GM18499 (cell line): Measurements from ENCODE around the gene UBA6.
"Not testable (repeated sequence)": the region's sequence is repeated elsewhere in the genome, so short reads cannot be mapped to it uniquely, and the experiment has no call there.

ENCODE experiments used
- ATAC-seq: cut with Tn5 transposase; IDR thresholded peaks from one replicate; pipeline ENCODE4 v1.9.1; 2021; ENCODE audit warnings: moderate number of reproducible peaks; ENCODE audit not compliant: insufficient read depth, unreplicated experiment

The UBA6 gene

DNA sequence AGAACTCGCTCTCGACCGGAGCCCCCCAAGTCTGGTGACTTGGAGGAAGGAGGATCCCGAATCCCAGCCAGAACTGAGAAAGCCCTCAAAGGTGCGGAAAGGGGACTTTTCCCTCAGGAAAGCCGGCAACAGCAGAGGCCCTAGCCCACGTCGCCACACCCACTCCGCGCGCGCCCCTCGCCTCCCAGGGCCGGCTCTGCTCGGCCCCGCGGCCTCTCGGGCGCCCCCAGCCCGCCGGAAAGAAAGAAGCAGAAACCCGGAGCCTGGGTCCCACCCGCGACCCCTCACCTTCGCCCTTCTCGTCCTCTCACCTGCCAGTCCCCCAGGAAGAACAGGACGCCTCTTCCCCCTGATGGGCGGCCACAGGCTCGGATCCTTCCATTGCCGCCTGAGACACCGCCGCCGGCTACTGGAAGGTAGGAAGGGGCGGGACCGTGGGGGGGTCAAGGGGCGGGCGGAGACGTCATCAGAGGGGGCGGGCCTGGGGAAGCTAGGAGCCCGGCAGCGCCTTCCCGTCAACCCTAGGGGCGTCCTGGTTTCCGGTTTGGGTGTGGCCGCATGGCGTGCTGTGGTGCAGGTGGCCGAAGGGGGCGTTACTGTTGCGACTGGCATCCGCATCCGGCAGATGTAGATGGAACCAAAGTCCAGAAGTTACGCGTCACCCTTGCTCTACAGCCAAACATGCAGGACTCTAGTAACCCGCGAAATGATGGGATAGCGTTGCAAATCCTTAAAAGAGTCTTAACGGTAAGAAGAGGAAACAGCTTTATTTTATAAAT lies at the start of gene UBA6:
TSS of gene UBA6 (minus strand) at position 418 of the 779 bp plus-strand sequence. CDS start at position 382, 36 bp downstream.
- peak; percentile 91 for ATAC-seq

DNA sequence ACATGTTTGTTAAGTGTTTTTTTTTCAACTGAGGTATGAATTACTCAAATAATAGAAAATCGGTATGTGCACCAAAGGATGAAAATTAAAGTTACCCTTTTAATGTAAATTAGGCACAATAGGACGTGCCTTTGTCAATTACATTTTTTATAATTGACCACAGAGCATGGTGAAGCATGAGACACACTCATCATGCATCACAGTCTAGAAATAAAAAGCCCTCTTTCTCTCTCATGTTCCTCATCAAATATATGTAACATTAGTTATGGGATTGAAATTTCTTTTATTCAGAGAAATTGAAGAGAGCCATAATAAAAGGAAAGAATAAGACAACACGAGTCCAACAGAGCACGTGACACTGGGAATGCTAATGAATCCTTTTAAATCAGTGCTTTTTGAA lies 49.7 kb upstream of the UBA6 start:
- ATAC-seq = no peak

DNA sequence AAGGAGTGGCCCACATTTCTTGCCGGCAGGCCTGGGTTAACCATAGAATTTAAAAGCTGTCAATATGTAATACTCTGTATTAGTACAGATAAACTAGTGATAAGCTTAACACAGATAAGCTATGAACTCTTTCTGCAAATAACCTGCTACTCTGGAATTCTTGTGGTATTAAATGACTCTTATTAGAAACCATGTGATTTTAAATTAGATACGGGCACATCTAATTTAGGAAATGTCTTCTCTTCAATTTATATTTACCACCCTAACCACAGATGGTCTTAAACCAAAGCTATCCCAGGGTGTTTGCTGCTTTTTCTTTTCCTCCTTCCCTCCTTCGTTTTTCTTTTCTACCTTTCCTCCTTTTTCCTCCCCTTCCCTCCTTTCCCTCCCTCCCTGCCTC lies 48.3 kb upstream of the UBA6 start:
- no peak for ATAC-seq

DNA sequence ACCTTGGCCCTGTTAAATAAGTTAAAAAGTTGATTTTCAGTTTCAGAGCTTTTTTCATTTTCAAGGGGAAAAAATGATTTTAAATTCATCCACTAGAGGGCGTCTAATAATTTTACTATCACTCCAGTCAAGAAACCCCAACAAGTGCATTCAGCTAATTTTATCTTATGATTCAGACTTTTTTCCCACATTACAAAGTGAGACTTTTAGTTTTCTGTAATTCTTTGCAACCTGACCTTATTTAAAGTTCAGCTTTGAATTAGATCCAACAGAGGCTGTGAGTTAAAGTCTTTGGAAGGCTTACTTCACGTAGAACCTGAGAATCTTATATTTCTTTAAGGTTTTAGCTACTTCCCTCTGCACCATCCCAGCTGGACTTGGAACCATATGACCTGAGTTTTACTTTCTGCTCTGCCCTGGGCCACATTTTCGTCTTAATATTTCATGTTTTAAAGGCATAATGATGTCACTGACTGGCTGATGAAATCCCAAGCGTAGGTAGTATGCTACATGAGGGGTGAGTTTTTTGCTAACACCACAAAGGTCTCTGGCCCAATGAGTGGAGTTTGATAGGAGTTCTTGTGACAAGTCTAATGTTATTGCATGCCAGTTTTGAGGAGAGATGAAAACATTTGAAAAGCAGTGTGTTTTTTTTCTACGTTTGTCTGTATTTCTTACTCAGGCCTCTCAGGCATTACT lies 46.0 kb upstream of the UBA6 start:
- ATAC-seq = no peak

DNA sequence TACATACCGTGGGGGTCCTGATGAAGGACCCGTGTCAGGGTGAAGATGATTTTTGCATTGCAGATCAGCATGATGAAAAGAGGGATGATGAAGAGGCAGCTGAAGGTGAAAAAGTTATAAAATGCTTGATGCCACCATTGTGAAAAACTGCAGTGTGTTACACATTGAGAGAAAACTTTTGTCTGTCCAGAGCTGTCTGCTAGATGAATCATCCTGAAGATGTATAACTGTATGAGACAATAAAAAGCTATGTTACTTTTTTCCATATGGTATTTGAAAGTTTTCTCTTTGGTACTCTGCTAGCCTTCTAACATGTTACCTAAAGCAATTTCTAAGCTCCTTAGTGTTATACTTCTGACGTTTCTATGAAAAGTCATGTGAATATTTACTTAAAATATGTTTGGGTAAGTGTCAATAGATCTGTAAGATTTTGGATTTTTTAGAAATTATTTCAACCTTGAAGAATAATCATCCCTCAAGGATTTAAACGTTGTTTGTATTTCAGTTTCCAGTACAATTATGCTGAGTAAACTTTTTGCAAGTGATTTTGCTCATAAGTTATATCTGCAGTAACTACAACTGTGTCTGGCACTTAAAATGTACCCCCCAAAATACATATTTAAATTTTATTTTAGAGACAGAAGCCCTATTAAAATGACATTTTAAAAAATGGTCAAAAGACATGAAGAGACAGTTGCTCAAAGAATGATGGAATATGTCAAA lies 43.8 kb upstream of the UBA6 start:
- ATAC-seq = no peak

DNA sequence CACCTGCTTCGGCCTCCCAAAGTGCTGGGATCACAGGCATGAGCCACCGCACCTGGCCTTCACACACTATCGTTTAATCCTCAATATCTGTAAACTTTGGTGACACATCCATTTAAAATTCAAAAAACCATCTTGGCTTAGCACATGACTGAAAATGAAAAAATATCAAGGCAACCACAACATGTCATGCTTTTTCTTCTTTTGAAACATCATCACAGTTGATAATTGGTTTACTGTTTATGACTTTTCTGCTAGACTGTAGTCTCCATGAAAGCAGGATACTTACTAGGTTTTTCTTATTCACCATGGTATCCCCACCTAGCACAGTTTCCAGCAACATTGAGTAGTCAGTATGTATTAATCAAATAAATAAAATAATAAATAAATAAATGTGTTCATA lies 42.2 kb upstream of the UBA6 start:
- ATAC-seq = no peak

DNA sequence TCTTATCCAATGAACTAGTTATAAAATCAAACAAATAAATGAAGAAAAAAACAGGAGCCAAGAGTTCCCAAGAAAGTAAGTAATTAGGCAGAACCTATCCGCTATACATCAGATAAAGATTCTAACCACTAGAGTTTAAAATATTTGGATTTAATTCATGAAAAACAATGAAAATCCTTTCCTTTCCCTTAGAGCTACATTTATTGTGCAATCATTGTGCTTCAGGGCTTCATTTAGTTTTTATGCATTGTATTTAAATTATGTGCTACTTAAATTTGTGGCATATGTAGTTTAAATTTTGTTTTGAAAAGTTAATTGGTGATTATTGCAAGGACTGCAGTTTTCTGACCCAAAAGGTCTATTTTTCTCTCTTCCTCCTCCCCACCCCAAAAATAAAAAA lies 35.3 kb upstream of the UBA6 start:
- ATAC-seq = no peak

DNA sequence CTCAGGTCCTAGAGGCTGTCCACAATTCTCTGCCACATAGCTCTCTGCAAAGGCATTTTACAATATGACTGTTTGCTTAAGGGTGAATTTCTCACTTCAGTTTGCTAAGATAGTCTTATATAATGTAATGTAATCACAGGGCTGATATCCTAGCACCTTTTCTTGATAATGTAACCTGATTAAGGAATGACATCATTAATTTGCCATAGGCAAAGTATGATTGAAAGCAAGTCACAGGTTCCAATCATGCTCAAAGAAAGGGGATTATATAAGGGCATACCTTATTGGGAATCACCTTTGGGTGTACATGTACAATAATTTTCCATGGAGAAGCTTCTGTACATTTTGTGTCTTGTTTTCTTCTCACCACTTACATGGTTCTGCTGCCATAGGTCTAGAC lies 34.4 kb upstream of the UBA6 start:
- no peak for ATAC-seq

DNA sequence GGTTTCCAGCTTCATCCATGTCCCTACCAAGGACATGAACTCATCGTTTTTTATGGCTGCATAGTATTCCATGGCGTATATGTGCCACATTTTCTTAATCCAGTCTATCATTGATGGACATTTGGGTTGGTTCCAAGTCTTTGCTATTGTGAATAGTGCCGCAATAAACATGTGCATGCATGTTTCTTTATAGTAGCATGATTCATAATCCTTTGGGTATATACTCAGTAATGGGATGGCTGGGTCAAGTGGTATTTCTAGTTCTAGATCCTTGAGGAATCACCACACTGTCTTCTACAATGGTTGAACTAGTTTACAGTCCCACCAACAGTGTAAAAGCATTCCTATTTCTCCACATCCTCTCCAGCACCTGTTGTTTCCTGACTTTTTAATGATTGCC lies 29.6 kb upstream of the UBA6 start:
- not testable (repeated sequence) for ATAC-seq

DNA sequence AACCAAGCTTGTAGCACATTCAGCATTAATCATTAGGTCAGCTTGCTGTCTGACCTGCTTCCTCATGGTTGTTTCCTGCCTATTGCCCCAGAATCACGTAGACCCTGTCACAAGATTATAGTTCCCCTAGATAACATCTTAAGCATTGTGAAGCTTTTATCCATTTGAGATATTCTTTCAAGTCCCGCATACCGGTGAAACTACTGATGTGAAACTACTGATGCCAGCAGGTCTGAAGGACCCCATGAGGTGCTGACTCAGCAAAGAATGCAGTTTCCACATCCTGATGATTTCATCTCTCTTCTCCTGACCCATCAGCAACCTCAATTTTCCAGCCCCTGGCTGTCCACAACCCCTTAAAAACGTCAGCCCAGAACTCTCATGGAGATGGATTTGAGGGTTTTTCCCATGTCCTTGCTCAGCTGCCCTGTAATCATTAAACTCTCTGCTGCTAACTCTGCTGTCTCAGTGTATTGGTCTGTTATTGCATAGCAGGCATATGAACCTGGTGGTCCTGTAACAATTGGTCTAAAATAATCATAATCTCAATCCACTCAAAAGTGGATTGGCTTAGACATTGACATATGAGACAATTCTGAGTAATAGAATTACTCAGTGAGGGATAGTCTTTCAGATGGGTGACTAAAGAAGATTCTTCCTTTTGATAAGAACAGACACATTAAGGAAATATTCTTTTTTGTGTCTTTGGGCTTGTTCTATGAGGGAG lies 26.3 kb upstream of the UBA6 start:
- no peak for ATAC-seq

DNA sequence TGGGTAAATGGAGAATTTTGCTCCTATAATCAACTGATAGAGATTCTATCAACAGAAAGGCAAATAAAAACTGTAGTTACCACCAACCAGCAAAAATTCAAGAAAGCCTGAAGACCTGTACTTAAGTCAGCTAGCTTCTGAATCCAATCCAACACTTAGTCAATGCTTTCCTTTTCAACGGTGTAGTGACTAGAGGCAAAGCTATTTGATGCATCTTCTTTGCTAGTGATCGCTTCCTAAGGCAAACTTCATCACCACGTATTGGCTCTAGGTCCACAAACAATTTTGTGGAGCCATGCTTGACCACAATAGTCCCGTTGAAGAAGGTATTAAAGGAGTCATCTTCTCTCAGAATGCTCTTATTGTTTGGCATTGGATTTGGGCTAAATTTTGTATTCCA lies 25.0 kb upstream of the UBA6 start:
- ATAC-seq = no peak

DNA sequence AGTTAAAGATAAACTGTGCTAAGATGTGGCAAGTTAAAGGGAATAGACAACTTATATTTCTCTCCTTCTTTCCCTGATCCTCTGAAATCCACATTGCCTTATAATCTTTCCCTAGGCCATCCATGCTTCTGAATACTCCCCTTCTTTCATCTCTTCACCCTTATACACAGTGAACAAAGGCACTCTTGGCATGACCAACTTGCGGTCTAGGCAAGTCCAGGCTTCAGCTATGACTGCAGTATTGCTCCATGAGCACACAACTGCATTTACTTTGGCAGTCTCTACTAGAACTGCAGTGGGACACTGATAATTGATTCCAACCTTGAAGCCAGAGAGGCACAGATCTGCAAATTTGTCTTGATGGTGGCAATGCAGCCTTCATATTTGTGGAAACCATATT lies 24.2 kb upstream of the UBA6 start:
- ATAC-seq = no peak

DNA sequence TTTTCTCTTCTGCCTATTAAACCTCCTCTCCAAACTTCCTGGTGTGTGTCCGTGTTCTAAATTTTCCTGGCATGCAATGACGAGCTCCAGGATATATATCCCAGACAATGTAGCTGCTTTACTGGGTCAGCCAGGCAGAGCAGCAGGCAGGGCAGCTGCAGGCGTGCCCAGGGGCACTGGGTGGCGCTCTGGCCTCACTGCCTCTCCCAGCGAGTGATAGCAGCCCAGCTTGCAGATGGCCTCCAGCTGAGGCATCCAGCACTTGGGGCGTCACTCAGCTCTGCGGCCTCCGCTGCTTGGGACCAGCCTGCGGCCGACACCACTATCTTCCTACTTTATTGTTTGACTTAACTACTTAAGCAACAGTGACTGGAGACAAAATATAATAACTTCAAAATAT lies 23.0 kb upstream of the UBA6 start:
- no peak for ATAC-seq

DNA sequence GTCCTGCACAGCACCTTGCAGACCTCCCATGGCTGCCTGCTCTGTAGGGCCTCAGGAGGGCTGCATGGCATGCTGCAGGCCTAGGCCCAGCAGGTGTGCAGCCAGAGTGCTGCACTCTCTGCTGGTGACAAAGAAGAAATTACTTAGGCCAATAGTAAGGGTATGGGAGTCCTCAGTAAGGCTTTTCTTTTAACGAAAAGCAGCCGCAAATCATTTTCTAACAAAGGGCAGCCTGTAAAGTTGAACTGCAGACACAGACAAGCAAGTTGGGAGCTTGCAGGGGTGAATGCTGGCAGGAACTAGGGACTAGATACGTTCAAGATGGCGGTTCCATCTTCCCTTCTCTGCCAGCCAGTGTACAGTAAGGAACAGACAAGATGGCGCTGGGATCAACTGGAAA lies 22.4 kb upstream of the UBA6 start:
- no peak for ATAC-seq

DNA sequence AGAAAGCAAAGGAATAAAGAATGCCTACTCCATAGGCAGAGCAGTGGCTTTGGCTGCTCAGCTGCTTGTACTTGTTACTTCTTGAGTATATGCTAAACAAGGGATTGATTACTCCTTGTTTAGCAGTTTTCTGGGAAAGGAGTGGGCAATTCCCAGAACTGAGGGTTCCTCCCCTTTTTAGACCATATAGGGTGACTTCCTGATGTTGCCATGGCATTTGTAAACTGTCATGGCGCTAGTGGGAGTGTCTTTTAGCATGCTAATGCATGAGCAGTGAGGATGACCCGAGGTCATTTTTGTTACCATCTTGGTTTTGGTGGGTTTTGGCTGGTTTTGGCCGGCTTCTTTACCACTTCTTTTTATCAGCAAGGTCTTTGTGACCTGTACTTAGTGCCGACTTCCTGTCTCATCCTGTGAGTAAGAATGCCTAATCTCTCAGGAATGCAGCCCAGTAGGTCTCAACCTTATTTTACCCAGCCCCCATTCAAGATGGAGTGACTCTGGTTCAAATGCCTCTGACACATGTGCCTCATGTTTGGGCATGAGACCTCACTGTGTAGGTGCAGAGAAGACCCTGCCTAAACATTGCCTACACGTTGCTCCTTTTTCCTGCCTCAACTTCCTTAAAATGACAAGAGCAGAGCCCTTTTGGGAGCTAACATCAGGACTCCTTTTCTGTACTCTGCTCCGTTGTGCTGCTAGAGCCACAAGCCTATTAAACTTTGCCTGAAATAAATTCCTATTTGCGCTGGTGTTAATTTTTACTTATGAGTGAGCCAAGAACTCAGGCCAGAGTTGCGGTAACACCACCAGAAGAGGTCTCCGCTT lies 21.0 kb upstream of the UBA6 start:
- no peak for ATAC-seq

DNA sequence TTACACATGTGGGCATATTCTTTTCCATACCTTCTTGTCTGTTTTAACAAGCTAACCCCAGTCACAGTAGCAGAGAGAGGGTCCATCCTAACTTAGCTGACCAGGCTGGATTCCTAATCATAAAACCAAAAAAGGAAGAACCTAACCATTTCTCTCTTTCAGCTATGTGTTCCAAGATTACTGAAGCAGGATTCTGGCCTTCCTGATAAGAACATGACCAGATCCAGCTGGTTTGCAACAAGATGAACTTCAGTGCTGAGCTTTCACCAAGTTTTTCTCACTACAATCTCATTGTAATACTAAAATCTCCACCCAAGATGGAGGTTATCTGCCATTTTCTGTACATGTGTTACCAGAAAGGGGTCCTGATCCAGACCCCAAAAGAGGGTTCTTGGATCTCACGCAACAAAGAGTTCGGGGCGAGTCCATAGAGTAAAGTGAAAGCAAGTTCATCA lies 20.4 kb upstream of the UBA6 start:
- no peak for ATAC-seq

DNA sequence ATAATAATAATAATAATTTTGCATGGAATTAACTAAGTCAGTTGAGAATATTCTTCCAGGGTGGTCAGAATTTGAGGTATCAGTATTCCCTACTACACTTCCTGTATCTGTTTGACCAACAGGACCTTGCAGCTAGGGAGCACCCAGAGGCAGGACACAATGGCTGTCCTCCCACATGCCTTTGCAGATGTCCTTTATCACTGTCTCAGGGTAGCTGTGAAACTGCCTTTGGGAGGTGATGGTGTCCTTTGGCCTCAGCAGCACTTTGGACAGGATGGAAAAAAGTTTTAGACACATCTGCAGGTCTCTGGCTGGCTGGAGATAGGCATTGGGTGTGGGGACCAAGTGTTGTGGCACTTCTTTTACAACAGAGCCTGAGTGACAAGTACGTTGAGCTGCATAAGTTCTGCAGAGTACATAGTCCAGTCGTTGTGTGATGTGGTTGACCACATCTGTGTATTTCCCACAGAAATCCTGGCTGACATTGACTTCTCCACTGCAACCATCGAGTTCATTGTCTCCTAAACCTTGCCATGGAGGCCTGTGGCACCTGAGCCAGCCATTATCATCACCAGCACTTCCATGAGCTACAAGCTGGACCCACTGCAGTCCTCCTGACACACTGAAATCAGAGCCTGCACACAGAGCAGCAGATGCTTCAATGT lies 19.1 kb upstream of the UBA6 start:
- ATAC-seq = no peak

DNA sequence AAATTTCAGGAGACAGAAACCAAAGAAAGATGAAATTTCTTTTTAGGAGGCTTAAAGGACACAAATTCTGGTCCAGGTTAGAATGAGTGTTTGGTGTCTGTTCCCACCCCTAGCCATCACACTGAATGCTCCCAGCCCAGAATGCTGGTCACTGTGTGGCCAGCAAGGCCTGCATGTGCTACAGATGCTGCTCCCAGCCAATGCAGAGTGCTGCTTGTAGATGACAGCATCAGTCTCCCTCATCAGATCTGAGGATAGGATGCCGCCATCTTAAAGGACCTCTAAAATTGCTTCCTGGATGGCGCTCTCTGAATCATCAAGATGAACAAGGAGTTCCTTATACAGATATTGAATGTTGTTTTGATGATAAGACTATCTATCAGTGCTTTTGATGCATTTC lies 17.9 kb upstream of the UBA6 start:
- ATAC-seq = no peak

DNA sequence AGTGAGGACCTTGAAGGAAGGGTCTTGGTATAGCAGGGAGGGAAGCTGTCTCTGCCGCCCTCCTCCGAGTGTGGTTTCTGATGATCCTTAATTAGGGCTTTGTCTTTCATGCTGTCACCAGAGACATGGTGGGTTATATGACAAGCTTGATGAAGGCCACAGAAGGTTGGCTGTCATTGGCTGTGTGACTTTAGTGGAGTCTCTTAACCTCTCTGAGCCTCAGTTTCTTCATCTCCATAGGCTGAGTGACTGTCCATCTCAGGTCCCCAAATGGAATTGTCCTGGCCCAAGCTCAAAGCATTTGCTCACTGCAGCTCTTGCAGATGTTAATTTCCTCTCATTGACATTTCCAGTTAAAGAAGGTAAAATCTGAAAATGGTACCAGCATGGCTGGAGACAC lies 16.6 kb upstream of the UBA6 start:
- no peak for ATAC-seq
